Activated CD8-positive, alpha-beta memory T cell treated with anti-CD3 and anti-CD28 coated beads for 24 hours (primary cell): ENCODE data around the gene EPC2.
"Not testable (repeated sequence)": the region's sequence is repeated elsewhere in the genome, so short reads cannot be mapped to it uniquely, and the experiment has no call there.

Source experiments
- DNase-seq: peaks from one replicate; pipeline ENCODE4 v3.0.0-alpha.2; 2020

EPC2 gene

GRCh38 chr2:148737742-148738141 is 93.2 kb downstream of the EPC2 start:
- DNase-seq: no peak

DNA sequence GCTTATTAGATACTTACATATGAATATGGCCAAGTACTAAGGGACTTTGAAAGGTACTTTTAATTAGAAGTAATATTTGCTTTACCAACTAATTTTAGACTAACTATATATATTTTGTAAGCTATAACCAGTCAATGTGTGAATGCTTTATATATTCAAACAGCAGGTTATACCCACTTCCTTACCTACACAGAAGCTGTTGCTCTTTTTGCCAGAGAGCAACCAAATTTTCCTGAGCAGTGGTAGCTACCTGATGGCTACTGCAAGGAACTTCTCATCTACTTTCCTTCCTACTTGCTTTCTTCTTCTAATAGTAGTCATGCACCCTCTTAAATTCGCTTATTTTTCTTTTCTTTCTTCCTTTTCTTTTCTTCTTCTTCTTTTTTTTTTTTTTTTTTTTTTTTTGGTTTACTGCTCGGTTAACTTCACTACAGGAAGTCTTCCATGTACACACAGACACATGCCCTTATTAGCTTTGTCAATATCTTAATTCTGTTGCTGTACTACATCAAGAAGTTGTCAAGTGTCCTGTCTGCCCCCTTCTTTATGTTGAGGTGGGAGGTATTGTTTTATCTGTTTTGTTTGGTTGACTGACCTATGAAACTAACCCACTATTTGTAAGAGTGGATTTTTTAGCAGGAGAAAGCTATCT is 95.0 kb downstream of the EPC2 start:
- DNase-seq: no peak

GRCh38 chr2:148742373-148742772 is 97.8 kb downstream of the EPC2 start:
- DNase-seq: no peak

- DNase-seq: no peak
Measured at GRCh38 chr2:148745151-148745851, 100.8 kb downstream of the EPC2 start.

GRCh38 chr2:148746973-148747372 is 102.4 kb downstream of the EPC2 start:
- DNase-seq: no peak

- DNase-seq: no peak
Measured at GRCh38 chr2:148751907-148752306, 107.4 kb downstream of the EPC2 start.

DNA sequence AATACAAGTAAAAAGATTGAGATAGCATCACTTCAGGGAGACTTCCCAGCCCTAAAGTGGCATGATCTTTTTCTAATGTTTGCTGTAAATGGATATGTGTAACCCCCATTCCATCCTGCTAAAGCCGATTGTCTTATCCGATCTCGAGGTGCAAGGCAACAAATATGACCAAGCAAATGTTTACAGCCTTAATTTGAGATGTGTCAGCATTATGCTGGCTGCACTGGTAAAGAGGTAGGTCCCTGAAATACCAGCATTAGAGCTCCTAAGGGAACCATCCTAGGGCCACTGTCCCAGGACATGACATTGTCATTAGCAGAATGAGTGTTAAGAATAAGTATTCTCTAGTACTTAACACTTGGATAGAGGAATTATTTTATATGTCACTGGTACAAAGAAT is 108.4 kb downstream of the EPC2 start:
- no peak for DNase-seq

DNA sequence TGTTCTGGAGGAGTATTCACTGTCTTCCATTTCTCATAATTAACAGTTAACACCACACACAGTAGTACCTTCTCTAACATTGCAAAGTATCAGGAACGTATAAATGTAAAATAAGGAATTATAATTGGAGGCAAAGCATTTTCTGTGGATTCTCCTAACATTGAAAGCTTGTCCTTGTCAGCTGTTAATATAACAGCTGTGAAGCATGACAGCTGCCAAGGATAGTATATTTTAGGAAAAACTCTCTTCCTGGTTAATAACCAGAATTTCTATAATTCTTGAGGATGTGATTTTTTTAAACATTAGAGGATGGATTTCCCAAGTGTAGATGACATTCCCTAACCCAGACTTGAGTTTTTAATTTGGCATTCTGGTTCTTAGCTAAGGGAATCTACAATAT is 110.3 kb downstream of the EPC2 start:
- no peak for DNase-seq

DNA sequence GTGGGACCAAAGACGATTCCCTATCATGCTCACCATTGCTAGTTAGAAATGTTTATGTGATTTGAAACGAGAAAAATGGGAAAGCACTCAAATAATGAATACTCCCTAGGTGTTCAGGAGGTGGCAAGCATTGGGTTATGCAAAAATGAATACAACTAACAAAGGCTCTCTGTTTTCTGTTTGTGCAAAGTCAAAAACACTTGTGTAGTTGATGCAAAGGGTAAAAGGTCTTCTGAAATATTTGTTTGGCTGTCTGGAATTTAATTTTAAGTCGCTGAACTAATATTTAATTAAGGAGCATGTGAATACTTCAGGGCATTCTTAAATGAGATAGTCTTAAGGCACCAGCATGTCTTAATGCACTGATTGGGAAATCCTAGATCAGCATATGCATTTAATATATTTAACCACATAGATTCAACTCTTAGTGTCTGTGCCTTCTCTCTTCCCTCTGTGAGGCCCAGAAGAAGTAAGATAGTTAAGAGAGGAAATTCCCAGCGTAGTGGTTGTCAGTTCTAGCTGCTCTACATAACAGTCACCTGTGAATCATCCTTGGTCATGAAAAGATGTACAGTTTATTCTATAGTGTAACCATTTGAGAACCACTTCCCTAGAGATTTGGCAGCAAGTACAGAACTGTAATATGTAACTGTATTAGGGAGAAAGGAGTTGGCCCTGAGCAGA is 111.9 kb downstream of the EPC2 start:
- no peak for DNase-seq

GRCh38 chr2:148764815-148765214 is 120.3 kb downstream of the EPC2 start:
- no peak for DNase-seq

DNA sequence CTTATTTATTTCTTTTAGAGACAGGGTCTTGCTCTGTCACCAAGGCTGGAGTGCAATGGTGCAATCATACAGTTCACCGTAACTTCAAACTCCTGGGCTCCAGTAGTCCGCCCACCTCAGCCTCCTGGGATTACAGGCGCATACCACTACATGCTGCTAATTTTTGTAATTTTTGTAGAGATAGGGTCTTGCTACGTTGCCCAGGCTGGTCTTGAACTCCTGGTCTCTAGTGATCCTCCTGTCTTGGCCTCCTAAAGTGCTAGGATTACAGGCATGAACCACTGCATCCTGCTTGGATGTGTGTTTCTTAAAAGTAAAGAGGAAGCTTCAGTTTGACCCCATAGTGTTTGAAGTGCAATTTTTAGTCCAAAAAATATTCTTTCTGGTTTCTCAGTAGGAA is 125.5 kb downstream of the EPC2 start:
- DNase-seq: no peak

GRCh38 chr2:148781544-148781943 is 137.0 kb downstream of the EPC2 start:
- no peak for DNase-seq

DNA sequence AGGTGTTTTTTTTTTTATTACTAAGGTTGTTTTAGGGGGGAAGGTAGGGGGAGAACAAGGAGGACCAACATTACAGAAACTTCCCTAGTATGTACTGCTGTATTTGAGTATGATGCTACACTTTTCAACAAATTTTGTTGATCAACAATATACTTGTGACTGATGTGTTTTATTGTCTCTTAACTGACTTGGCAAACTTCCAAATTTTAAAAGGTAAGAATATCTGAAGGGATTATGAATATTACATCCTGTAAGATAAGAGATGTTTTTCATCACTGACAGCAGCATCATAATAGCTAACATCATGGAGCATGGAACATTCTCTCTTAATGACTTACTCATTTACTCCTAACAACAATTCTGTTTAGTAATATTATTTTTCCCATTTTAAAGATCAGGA is 144.5 kb downstream of the EPC2 start:
- DNase-seq: no peak

GRCh38 chr2:148790172-148790571 is 145.6 kb downstream of the EPC2 start:
- not testable (repeated sequence) for DNase-seq

DNA sequence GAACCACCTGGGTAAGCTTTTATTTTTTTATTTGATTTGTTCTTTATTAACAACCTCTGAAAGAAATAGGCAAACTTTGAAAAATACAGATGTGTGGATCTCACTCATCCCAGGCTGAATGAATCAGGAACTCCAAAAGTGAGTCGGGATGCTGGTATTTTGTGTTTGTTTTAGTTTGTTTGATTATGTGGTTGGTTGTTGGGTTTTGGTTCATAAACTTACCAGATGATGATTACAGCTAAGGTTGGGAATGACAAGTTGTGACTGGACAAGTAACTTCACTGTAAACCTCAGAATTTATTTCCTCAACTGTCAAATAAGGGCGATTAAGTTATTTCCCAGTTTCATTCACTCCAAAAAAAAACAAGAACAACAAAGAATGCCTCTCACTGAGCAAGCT is 150.0 kb downstream of the EPC2 start:
- DNase-seq: no peak

- no peak for DNase-seq
Measured at GRCh38 chr2:148796735-148797512, 152.4 kb downstream of the EPC2 start.

DNA sequence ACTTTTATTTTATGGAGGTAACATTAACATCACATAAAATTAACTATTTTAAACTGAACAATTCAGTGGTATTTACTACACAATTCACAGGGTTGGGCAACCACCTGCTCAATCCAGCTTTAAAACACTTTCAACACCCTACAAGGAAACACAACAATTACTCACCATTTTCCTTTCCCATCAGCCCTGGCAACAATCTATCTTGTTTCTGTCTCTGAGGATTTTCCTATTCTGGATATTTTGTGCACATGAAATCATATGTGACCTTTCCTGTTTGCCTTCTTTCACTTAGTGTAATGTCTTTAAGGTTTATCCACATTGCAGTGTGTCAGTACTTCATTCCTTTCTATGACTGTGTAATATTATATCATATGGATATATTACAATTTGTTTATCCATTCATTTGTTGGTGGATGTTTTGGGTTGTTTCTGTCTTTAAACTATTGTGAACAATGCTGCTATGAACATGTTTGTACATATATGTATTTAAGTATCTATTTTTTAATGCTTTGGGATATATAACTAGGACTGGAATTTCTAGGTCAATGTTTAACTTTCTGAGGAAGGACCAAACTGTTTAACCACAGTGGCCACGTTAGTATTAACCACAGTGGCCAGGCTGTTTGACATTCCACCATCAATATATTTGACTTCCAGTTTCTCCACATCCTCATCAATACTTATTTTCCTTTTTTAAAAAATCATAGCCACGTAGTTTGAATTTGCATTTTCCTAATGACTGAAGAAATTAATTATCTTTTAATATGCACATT is 158.1 kb downstream of the EPC2 start:
- no peak for DNase-seq

DNA sequence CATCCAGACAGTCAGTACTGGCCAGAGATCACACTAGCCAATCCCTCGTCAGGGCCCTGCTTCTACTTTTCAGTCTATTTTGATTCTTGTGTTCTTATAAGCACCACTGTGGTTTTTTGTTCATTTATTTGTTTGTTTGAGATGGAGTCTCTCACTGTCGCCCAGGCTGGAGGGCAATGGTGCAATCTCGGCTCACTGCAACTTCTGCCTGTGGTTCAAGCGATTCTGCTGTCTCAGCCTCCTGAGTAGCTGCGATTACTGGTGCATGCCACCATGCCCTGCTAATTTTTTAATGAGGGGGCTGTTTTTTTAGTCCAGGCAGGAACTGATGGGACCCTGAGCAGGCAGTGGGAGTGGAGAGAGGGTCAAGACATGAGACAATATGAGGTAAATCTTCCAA is 165.5 kb downstream of the EPC2 start:
- no peak for DNase-seq

DNA sequence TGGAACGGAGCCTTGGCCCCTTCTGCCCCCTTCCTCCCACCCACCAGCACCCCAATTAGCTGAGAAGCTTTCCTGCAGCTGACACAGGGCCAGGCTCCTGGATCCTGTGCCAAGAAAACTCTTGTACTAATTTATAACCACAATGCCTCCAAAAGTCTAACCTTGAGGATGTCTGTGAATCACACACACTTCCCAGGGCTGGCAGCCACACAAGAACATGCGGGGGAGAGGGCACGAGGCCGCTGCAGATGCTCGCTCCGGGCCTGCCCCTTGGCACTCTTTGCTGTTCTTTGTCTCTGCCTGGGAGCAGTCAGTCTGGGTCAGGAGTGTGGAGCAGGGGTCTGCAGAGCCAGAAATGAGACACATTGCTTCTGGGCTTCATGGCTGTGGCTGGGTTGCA is 167.8 kb downstream of the EPC2 start:
- no peak for DNase-seq

- DNase-seq: peak; percentile 72
Measured at GRCh38 chr2:148813603-148814065, 169.1 kb downstream of the EPC2 start.

DNA sequence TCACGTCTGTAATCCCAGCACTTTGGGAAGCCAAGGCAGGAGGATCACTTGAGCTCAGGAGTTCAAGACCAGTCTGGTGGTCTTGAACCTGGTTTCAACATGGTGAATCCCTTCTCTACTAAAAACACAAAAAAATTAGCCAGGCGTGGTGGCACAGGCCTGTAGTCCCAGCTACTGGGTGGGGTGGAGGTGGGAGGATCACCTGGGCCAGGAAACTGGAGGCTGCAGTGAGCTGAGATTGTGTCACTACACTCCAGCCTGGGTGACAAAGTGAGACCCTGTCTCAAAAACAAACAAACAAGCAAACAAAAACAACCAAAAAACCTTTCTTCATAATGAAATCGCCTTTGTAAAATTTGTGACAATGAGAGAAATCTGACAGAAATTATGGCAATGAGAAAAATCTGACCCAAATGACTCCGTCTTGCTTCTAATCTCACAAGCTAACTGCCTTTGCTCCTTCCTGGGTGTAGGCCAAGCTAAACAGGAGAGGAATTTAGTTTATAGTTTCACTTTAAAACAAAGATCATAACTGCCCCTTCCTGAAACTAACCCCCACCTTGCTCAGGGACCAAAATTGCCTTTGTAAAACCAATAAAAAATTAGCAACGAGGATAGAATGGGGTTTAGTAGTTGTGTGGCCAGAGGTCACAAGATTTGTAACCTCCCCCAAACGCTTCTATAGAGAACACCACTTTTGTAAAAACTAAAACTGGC is 169.8 kb downstream of the EPC2 start:
- no peak for DNase-seq

GRCh38 chr2:148814860-148815419 is 170.4 kb downstream of the EPC2 start:
- no peak for DNase-seq
